Middle frontal gyrus (tissue), 1 donor: Measurements from ENCODE around the gene INPP5E.
A peak's percentile ranks its signal among the peaks of the same experiment; 100 is the strongest.
"Not testable (repeated sequence)": the region's sequence is repeated elsewhere in the genome, so short reads cannot be mapped to it uniquely, and the experiment has no call there.

Experiments
- DNase-seq: peaks from one replicate; pipeline ENCODE4 v3.0.0-alpha.2; 2015; ENCODE audit warnings: low spot score; ENCODE audit errors: extremely low spot score

Gene INPP5E

DNA sequence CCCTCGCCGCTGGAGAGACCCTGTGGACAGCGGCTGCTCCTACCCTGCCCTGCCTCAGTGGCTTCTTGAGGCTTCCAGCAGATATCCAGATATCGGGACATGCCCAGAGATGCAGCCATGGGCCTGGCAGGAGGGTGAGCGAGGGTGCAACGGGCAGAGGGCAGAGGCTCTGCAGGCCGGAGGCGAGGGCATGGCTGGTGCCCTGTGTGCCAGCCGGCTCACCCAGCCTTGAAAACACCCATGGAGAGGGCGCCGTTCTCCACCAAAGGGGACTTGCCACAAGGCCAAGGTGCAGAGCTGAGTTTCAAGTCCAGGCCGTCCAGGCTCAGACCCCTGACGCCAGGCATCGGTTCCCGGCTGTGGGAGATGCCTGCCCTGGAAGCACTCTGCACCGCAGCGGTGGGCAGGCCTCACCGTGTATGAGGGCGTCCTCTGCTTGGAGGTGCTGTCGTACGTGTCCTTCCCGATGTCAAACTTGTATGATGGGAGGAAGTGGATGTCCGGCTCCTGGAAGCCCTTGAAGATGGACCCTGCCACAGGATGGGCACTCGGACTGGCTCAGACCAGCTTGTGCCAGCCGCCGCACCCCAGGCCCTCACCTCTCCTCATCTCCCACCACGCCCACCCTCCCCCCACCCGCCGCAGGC, 8.9 kb downstream of the INPP5E start:
- DNase-seq, result no peak

DNA sequence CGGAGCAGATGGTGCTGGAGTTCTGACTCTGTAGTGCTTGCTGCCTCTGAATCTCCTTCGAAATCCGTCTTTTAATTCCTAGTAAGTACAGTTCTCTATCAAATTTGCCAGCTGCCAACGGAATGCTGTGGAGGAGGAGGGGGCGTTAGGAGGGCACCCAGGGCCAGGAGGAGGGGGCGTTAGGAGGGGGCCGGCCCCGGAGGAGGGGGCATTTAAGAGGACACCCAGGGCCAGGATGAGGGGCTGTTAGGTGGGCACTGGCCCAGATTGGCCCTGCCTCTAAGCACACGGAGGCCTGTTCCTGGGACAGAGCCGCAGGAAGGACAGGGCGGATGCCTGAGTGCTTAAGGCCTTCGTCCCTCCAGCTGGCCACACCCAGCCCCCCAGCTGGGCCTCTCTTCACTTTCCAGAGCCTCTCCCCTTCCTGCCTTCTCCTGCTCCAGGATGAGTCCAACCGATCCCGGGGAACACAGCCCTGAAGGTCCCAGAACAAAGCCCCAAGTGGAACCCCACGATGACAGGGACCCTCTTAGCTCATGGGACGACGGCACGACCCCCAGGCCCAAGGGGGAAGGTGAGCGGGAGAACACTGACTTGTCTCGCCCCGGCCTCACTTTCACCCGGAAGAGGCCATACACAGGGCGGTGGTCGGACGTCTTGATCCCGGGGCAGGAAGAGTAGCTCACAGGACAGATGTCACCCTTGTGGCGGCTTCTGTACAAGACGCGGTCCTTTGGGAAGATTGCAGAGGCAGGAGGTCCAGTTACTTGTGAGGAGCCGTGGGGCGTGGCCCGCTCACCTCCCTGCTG, 9.8 kb downstream of the INPP5E start:
- no peak for DNase-seq

DNA sequence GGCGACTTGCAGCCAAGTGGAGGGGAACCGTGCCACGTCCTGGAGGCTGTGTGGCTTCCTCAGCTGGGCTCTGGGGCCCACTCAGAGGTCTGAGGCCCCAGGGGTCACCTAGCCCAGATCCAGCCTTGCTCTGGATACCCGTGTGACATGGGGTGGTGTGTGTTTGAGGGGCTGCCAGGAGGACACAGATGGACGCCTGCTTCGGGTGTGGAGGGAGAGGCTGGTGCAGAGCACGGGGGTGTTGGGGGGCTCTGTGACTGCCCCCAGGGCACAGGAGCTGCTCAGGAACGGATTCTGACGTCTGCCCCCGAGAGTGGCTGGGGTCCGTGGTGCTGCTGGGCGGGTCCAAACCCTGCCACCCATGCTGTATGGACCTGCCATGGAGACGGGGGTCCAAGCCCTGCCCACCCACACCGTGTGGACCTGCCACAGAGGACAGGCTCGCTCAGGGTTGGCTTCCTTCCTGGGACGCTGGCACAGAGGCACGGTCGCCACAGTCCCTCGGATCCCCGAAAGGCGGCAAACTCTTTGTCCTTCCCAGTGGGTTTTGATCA, 10.5 kb downstream of the INPP5E start:
- no peak for DNase-seq

DNA sequence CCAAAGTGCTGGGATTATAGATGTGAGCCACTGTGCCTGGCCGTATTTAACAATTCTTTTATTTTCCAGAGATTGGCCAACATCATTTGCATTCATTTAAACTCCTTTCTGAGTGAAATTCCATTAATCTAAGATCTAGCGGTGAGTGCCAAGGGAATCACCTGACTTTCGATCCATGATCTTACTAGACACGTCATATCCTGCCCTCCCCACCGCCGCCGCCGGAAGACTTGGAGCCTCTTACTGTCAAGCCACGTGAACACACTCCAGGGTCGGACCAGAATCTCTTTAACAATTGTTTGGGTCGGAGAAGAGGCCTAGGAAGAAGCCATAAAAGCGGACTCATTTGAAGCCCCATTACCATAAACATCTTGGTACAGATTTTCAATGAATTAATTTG, 12.9 kb downstream of the INPP5E start:
- no peak for DNase-seq

DNA sequence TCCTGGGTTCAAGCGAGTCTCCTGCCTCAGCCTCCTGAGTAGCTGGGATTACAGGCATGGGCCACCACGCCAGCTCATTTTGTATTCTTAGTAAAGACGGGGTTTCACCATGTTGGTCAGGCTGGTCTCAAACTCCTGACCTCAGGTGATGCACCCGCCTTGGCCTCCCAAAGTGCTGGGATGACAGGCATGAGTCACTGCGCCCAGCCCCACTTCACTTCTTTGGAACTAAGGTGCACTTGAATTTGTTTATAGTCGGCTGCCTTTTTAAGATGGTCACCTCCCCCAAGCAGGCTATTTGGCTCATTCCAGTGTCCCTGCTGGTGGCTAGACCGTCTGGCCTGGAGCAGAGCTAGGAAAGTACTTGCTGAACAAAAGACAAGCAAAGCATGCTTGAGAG, 14.3 kb downstream of the INPP5E start:
- DNase-seq, result not testable (repeated sequence)

DNA sequence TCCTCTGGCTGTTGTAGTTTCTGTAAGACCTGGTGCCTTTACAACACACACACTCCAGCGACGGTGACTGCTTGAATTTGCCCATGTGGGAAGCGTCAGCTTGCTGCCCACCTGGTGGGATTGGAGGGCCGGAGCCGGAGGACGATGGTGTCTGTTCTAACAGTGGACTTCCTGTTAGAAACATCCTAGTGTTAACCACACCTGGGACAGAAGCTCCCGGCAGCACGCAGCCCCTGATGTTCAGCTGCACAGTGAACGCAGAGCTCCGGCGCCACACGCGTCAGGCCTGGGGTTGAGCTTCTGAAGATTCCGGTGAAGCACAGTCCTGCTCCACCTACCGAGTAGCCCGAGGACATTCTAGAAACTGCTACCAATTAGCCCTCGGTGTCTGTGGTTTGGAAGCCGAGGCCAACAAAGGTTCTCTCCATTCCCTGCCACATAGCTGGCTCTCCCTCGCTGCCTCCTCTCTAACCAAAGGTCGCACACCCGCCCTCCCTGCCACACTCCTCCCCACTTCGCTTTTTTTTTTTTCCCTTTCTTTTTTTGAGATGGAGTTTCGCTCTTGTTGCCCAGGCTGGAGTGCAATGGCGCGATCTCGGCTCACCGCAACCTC, 14.8 kb downstream of the INPP5E start:
- no peak for DNase-seq

DNA sequence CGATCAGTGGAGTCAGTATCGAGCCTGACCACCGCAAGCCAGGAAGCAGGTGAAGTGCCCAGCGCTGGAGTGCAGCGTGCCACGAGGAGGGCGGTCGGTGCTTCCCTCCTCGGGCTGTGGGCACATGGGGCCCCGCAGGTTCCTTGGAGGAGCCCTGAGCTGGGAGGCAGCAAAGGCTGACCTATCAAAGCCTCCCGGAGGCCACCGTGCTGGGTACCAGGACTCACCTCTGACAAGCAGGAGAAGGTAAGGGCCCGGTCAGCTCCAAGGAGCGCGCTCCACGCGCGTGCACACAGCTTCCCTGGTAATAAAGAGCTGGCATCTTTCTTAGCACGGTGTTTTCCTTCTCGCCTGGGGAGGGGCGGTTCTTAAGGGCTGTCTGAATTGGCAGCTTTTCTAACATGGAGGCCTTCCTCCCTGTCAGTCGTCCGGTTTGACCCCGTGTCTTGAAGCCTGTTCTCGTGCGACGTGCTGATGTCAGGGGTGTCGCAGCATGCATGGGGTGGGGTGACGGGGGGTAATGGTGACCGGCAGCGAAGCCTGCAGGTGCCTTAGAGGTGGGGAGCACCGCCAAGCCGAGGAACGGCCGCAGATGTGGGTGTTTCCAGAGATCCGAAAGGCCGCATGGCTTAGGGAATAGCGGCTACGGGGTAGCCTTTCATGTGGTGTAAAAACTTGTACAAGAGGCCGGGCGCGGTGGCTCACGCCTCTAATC, 16.1 kb downstream of the INPP5E start:
- DNase-seq, result no peak

DNA sequence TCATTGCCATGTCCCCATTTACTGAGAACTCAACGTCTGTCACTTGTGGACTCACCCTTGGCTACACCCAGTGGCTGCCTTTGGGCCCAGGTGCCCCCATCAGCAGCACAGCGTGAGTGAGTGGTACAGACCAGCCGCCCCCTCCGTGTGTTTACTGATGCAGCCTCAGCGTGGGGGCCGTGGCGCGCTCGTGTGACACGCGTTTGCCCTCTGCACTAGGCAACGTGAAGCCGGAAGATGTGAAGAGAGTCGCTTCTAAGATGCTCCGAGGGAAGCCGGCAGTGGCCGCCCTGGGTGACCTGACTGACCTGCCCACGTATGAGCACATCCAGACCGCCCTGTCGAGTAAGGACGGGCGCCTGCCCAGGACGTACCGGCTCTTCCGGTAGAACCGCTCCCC, 16.8 kb downstream of the INPP5E start:
- DNase-seq, result no peak

DNA sequence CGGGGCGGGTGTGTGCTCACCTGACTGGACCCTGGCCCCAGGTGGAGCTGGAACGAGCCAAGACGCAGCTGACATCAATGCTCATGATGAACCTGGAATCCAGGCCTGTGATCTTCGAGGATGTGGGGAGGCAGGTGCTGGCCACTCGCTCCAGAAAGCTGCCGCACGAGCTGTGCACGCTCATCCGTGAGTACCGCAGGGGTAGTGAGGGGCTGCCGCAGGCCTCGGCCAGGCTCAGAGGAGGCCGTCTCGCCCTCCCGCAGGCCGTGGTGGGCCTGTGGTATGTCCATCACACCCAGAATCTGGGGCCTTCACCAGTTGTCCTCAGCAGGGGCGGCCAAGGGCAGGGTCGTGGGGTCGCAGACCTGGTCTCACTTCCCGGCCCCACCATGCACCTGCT, 17.9 kb downstream of the INPP5E start:
- DNase-seq, result no peak

DNA sequence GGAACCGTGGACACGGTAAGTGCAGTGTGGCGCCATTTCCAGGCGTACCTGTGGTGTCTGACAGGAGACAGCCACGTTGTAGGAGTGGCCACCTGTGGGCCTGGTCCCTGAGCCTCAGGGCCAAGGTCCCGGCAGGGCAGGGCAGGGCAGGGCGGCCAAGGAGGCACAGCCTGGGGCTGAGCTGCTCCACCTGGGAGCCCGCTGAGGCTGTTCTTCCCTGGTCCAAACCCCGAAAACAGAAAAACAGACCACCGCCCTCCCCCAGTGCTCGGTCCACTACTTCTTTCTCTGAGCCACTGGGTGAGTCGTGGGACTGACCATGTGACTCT, 20.6 kb downstream of the INPP5E start:
- DNase-seq, result no peak

DNA sequence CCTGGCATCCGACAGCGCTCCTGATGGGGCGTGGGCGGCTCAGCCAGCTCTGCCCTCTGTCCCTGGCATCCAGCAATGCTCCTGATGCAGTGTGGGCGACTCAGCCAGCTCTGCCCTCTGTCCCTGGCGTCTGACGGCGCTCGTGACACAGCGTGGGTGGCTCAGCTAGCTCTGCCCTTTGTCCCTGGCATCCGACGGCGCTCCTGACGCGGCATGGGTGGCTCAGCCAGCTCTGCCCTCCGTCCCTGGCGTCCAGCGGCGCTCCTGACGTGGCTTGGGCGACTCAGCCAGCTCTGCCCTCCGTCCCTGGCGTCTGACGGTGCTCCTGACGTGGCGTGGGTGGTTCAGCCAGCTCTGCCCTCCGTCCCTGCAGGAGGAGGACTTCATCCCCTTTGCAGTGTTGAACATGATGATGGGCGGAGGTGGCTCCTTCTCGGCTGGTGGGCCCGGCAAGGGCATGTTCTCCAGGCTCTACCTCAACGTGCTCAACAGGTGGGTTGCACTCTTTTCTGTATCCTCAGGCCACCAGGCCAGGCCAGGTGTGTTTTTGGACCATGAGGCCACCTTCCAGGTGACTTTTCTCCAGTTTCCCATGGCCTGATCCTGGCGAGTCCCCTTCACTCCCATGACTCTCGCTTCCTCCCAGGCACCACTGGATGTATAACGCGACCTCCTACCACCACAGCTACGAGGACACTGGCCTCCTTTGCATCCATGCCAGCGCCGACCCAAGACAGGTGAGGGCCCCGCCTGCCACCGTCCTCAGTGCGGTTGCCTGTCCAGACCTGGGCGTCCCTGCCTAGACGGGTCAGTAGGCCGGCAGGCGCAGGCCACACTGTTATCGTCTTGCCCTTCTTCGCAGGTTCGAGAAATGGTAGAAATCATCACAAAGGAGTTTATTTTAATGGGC, 21.2 kb downstream of the INPP5E start:
- DNase-seq, result no peak

DNA sequence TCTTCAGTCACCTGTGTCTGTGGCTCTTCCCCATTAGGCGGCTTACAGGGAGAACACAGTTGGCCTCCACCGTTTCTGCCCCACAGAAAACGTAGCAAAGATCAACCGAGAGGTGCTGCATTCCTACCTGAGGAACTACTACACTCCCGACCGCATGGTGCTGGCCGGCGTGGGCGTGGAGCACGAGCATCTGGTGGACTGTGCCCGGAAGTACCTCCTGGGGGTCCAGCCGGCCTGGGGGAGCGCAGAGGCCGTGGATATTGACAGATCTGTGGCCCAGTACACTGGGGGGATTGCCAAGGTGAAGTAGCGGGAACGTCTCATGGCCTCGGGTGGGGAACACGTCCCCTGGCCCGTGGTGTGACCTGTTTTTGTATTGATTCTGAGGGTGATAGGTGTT, 22.7 kb downstream of the INPP5E start:
- no peak for DNase-seq

DNA sequence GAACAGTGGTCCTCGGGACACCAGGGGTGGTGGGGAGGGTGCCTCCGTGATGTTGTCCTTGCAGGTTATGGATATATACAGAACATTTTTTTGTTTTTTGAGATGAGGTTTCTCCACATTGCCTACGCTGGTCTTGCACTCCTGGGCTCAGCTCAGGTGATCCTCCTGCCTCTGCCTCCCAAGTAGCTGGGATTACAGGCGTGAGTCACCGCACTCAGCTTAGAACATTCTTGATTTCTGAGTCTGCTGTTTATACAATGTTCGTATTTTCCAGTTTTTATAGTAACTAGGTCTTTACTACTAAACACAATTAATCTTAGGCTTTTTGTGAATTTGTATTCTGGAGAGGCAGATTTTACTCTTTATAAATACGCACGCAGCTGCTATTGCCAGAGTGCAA, 23.2 kb downstream of the INPP5E start:
- no peak for DNase-seq

DNA sequence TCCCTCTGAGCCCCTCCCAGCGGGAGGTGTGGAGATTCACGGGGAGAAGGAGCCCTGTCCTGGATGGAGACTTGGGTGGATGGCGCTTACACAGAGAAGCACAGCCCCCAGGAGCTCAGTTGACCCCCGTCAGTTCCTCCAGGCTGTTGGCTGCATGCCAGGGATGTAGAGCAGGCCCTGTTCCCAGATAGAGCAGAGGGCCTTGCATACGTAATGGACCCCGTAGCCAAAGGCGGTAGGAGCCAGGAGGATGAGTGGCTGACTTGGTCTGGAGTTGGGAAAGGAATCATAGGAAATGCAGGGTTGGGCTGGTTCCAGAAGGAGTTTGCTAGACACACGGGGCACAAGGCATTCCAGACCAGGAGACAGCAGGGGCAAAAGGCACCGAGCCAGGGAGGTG, 26.7 kb downstream of the INPP5E start:
- no peak for DNase-seq

DNA sequence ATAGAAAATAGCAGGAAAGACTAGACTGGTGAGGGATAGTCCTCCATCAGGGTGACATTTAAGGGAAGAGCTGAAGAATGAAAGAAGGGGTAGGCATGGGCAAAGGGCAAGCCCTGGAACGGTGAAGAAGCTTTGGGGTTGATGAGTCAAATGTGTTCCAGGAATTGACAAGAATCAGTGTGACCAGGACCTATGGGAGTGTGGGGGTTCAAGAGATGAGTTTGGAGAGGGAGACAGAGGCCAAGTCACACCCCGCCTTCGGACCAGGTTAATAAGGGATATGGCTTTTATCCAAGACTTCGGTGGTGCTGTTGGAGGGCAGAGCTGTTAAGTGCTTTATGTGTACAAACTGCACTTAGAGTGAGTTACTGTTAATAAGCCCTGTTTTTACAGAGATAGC, 28.3 kb downstream of the INPP5E start:
- no peak for DNase-seq

DNA sequence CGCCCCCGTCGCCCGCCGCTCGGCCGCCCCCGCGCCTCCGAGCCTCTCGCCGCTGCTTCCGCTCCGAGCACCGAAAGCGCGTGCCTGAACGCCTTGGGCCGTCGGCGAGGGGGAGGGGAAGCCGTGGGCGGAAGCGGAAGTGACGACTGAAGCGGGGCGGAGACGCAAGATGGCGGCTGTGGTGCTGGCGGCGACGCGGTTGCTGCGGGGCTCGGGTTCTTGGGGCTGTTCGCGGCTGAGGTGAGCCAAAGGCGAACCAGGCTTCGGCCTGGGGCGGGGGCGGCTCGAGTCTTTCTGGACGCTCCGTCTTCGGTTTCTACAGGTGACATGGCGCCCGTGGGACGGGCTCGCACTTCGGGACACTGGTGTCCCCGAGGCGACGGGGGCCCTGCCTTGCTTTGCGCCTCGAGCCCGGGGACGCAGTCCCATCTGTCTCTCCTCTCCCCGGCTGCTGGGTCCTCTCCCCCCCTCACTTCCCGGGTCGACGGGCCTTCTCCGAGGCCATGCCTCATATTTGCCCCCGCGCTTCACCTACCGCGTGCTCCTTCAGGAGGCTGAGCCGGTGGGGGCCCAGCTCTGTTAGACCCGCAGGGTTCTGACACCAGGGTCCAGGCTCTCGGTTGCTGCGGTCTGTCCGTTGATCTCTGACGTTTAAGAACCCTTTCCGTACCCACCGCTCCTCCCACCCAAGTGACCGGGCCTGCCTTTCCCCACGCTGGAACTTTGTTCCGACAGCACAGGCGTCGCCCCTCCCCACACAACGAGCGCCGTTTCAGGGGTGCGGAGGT, 29.0 kb downstream of the INPP5E start, which contains the start of the genes ENTR1 and PMPCA:
TSS of gene ENTR1 (minus strand) at position 115 of the 788 bp plus-strand sequence. CDS start 217 bp downstream, outside the sequence.
TSS of gene PMPCA (plus strand) at position 159 of the 788 bp plus-strand sequence. CDS start at position 170, 11 bp downstream.
- DNase-seq, result peak; percentile 91

DNA sequence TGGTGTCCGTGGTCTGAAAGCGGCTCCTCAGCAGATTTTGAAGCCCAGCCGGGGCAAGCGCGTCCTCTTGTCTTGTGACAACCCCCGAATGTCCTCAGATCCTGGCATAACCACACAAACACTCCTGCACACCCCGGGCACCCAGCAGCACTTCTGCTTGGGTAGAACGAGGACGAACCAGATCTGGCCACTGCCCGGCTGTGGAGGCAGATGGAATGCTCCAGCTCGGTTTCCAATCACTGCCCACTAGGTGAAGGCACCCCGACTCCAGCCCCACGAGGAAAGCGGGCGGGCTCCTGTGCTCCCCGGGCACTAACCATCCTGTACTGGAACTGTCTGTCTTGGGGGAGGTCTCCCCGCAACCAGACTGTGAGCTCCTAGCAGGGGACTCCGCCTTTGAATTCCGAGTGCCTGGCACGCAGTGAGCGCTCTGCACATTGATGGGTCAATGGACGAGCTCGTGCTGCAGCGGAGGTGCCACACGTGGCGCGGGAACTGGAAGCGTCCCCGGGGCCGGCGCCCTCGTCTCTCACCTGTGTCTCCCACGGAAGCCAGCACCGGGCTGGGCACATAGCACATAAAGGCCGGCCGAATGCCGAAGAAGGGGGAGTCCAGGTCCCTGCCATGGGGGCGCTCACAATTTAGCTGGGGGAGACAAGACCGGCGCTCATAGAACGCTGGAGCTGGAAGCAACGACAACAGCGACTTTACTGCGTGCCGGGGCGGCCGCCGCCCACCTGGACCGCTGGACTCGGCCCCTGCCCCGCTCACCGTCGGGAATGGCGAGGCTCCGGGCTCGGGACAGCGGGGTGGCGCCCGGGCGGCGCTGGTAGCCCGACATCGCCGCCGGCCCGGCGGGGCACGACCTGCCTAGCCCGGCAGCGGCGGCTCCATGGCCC, 29.8 kb downstream of the INPP5E start:
- no peak for DNase-seq

DNA sequence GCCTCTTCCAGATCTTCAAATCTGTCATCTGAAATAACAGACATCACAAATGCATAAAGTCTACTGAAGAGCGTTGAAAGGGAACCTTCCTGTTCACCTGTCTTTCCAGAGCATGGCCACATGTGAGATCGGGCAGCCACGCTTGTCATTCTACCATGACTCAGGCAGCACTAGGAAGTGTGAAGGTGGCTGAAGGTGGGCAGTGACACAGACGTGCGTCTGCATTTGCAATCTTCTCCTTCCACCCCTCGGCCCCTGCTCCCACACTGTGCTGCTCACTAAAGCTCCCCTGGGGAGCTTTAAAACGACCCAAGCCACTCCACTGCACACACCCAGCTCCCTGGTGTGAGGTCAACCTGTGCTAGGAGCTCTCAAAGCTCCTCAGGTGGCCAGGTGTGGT, 31.7 kb downstream of the INPP5E start:
- no peak for DNase-seq

DNA sequence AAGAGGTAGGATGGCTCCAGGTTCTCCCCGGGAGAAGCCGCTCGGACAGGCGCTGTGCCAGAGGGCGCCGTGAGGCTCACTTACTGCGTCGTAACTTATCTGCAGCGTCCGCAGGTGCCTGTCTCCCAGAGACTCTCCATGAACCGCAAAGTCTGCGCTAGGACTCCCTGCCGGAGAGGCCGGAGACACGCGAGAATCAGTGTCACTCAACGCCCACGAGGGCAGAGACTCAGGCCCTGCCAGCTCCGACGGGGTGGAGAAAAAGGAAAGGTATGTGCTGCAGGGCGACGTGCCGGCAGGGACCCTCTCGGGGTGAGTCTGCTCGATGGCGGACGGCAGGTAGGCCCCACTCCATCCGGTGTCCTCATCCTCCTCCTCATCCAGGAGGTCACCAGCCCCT, 32.6 kb downstream of the INPP5E start:
- DNase-seq, result not testable (repeated sequence)
